Activated T-helper 2 cell treated with anti-CD3 and anti-CD28 coated beads, Interferon-gamma antibody, Interleukin-2, Interleukin-4, amounts not matched to agents 10 μg/mL and 5 μg/mL and 100 μg/mL, durations not matched to agents 14 hours and 24 hours and 36 hours (primary cell): Measurements from ENCODE around the gene MT1F. TPM values are rescaled to one million over a fixed set of nuclear protein-coding genes. Genes with fewer than 3 reads are reported as not detected.

Source experiments
- DNase-seq: peaks from one replicate; pipeline ENCODE4 v3.0.0; 2021; ENCODE audit warnings: low spot score
- H3K27ac Mint-ChIP-seq: one replicate; pipeline ENCODE4 v1.8.0; 2021; ENCODE audit warnings: mixed read lengths
- H3K27me3 Mint-ChIP-seq: one replicate; pipeline ENCODE4 v1.8.0; 2021; ENCODE audit warnings: low read depth, mixed read lengths
- H3K36me3 Mint-ChIP-seq: one replicate; pipeline ENCODE4 v1.8.0; 2021; ENCODE audit warnings: low read depth, mixed read lengths
- H3K4me1 Mint-ChIP-seq: one replicate; pipeline ENCODE4 v1.8.0; 2021; ENCODE audit warnings: low read depth, mixed read lengths
- H3K4me3 Mint-ChIP-seq: one replicate; pipeline ENCODE4 v1.8.0; 2021; ENCODE audit warnings: low read depth, mild to moderate bottlenecking, moderate library complexity, mixed read lengths
- H3K9me3 Mint-ChIP-seq: one replicate; pipeline ENCODE4 v1.8.0; 2021; ENCODE audit warnings: mixed read lengths
- intact Hi-C: fragments of 100-400 bp; cut with micrococcal nuclease; formaldehyde crosslinking; loops from one replicate; pipeline ENCODE4 v1.15.1; 2023
- total RNA-seq: library from RNA; stranded (reverse); gene quantifications from 2 replicates; pipeline ENCODE4 v1.2.3, GENCODE V29; 2022

Gene MT1F
- total RNA-seq, 1 donor from 2014 or later = 6.4 TPM

GRCh38 chr16:56630134-56630533 lies 27.6 kb upstream of the MT1F start:
- H3K27me3 Mint-ChIP-seq = peaks cover 46% of the 10 kb centered on the region
- peaks cover 28% of the 10 kb centered on the region for H3K4me1 Mint-ChIP-seq
- no peak overlapping the region for H3K27ac Mint-ChIP-seq
- intact Hi-C loops = loop anchor here (5.0 kb wide), 1 partner anchor 37 kb away; the partner anchor contains the start of genes MT1G and MT1H
- no peak overlapping the region for H3K4me3 Mint-ChIP-seq
- DNase-seq = no peak
- H3K36me3 Mint-ChIP-seq = peaks cover 4% of the 10 kb centered on the region
- no peaks in the 10 kb centered on the region for H3K9me3 Mint-ChIP-seq

- no peaks in the 10 kb centered on the region for H3K9me3 Mint-ChIP-seq
- no peak overlapping the region for H3K4me3 Mint-ChIP-seq
- H3K36me3 Mint-ChIP-seq = peaks cover 3% of the 10 kb centered on the region
- DNase-seq = no peak
- H3K27me3 Mint-ChIP-seq = peaks cover 53% of the 10 kb centered on the region
- peaks cover 23% of the 10 kb centered on the region for H3K4me1 Mint-ChIP-seq
- intact Hi-C loops = loop anchor here (5.0 kb wide), 1 partner anchor 36 kb away; the partner anchor contains the start of genes MT1G and MT1H
- H3K27ac Mint-ChIP-seq = no peak overlapping the region
Measured at GRCh38 chr16:56631197-56631596, 26.6 kb upstream of the MT1F start.

GRCh38 chr16:56631832-56632155 lies 26.0 kb upstream of the MT1F start:
- DNase-seq = no peak
- peaks cover 3% of the 10 kb centered on the region for H3K36me3 Mint-ChIP-seq
- intact Hi-C loops = loop anchor here (5.0 kb wide), 1 partner anchor 36 kb away; the partner anchor contains the start of genes MT1G and MT1H
- no peaks in the 10 kb centered on the region for H3K9me3 Mint-ChIP-seq
- no peak overlapping the region for H3K27ac Mint-ChIP-seq
- peak overlapping the region; percentile 54 for H3K4me3 Mint-ChIP-seq
- peaks cover 59% of the 10 kb centered on the region for H3K27me3 Mint-ChIP-seq
- H3K4me1 Mint-ChIP-seq = peaks cover 23% of the 10 kb centered on the region

DNA sequence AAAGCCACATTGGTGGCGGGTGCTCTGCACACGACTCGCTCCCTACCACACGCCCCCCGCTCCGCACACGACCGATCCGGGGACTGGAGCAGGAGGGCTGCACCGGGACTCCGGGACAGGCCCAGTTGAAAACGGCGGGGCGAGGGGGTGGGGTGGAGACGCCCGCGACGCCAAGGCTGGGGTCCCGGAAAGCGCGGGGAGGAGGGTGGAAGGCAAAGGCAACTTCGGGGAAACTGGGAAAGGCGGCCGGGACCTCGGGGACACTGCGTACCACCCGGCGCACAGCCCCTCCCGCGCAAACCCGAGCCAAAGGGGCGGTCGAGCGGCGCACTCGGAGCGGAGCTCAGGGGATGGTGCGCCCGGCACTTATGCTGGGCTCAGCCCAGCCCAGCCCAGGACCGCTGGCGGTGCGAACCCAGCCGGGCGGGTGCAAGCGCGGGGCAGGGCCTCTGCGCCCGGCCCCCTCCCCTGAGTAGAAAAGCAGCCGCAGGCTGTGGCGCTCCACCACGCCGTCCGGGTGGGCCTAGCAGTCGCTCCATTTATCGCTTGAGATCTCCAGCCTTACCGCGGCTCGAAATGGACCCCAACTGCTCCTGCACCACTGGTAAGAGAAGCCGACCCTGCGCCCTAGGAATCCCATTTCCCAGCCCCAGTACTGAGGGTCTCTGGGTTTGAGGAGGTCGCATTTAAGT lies 25.5 kb upstream of the MT1F start, which contains the start of gene MT1M:
Gene MT1M (plus strand): TSS at position 504 of the 692 bp plus-strand sequence. CDS start 73 bp downstream, at position 577.
- DNase-seq = no peak
- no peak within 1 kb of the TSS for H3K27ac Mint-ChIP-seq
- H3K9me3 Mint-ChIP-seq = no peaks in the 10 kb centered on the region
- peak within 1 kb of the TSS; percentile 62 for H3K4me3 Mint-ChIP-seq
- peaks cover 64% of the 10 kb centered on the region for H3K27me3 Mint-ChIP-seq
- H3K36me3 Mint-ChIP-seq = no peaks in the 10 kb centered on the region
- H3K4me1 Mint-ChIP-seq = peaks cover 23% of the 10 kb centered on the region
- intact Hi-C loops = loop anchor here (5.0 kb wide), 1 partner anchor 35 kb away; the partner anchor contains the start of genes MT1G and MT1H

- intact Hi-C loops = loop anchor here (5.0 kb wide), 1 partner anchor 34 kb away; the partner anchor contains the start of genes MT1G and MT1H
- peak overlapping the region; percentile 62 for H3K4me3 Mint-ChIP-seq
- peaks cover 28% of the 10 kb centered on the region for H3K4me1 Mint-ChIP-seq
- no peaks in the 10 kb centered on the region for H3K9me3 Mint-ChIP-seq
- H3K36me3 Mint-ChIP-seq = no peaks in the 10 kb centered on the region
- H3K27ac Mint-ChIP-seq = no peak overlapping the region
- peaks cover 70% of the 10 kb centered on the region for H3K27me3 Mint-ChIP-seq
- DNase-seq = no peak
Measured at GRCh38 chr16:56632848-56633365, 24.9 kb upstream of the MT1F start.

DNA sequence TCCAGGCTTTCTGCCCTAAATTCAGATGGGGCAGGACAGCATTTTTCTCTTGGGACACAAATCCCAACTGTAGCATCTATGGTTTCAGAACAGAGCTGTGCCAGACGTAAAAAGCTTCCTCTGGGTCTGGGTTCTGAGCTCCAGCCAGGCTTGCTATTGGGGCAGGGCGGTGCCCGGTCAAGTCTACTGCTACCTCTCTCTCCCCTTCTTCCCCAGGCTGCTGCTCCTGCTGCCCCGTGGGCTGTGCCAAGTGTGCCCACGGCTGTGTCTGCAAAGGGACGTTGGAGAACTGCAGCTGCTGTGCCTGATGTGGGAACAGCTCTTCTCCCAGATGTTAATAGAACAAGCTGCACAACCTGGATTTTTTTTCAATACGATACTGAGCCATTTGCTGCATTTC lies 24.2 kb upstream of the MT1F start:
- intact Hi-C loops = loop anchor here (5.0 kb wide), 1 partner anchor 34 kb away; the partner anchor contains the start of genes MT1G and MT1H
- H3K4me1 Mint-ChIP-seq = peaks cover 31% of the 10 kb centered on the region

GRCh38 chr16:56634715-56635440 lies 22.9 kb upstream of the MT1F start:
- Mint-ChIP-seq H3K36me3 (no peaks in the 10 kb centered on the region), H3K9me3 (no peaks in the 10 kb centered on the region)

More for the DNA sequence above, 24.2 kb upstream of the MT1F start:
- Mint-ChIP-seq H3K9me3 (no peaks in the 10 kb centered on the region), H3K36me3 (no peaks in the 10 kb centered on the region), H3K4me3 (no peak overlapping the region), H3K27me3 (peaks cover 74% of the 10 kb centered on the region), H3K27ac (no peak overlapping the region)
- no peak for DNase-seq

DNA sequence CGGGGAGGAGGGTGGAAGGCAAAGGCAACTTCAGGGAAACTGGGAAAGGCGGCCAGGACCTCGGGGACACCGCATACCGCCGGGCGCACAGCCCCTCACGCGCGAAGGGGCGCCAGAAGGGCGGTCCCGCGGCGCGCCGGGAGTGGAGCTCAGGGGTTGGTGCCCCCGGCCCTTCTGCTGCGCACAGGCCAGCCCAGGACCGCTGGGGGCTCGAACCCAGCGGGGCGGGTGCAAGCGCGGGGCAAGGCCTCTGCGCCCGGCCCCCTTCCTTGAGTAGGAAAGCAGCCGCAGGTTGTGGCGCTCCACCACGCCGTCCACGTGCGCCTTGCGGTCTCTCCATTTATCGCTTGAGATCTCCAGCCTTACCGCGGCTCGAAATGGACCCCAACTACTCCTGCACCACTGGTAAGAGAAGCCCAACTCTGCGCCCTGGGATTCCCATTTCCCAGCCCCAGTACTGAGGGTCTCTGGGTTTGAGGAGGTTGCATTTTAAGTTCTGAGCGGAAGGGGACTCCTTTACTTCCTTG lies 22.3 kb upstream of the MT1F start:
- intact Hi-C loops = loop anchor here (2.0 kb wide), 1 partner anchor 19 kb away; no protein-coding TSS in a partner anchor
- no peaks in the 10 kb centered on the region for H3K9me3 Mint-ChIP-seq
- peak overlapping the region; percentile 49 for H3K4me3 Mint-ChIP-seq
- DNase-seq = no peak
- H3K4me1 Mint-ChIP-seq = peaks cover 31% of the 10 kb centered on the region
- H3K36me3 Mint-ChIP-seq = no peaks in the 10 kb centered on the region
- H3K27ac Mint-ChIP-seq = no peak overlapping the region
- H3K27me3 Mint-ChIP-seq = peaks cover 87% of the 10 kb centered on the region

More at GRCh38 chr16:56634715-56635440, 22.9 kb upstream of the MT1F start:
- H3K4me3 Mint-ChIP-seq = peak overlapping the region; percentile 65
- H3K27ac Mint-ChIP-seq = no peak overlapping the region
- no peak for DNase-seq
- H3K4me1 Mint-ChIP-seq = peaks cover 33% of the 10 kb centered on the region
- intact Hi-C loops = loop anchor here (2.0 to 5.0 kb wide), 2 partner anchors 18 to 32 kb away; partner anchors contain the start of genes MT1G and MT1H
- H3K27me3 Mint-ChIP-seq = peaks cover 85% of the 10 kb centered on the region

- Mint-ChIP-seq H3K27me3 (peaks cover 83% of the 10 kb centered on the region), H3K9me3 (no peaks in the 10 kb centered on the region), H3K4me1 (peaks cover 29% of the 10 kb centered on the region), H3K36me3 (no peaks in the 10 kb centered on the region), H3K27ac (no peak overlapping the region), H3K4me3 (no peak overlapping the region)
- DNase-seq = no peak
- intact Hi-C loops = no loop called here
Measured at GRCh38 chr16:56636616-56637413, 20.9 kb upstream of the MT1F start.

DNA sequence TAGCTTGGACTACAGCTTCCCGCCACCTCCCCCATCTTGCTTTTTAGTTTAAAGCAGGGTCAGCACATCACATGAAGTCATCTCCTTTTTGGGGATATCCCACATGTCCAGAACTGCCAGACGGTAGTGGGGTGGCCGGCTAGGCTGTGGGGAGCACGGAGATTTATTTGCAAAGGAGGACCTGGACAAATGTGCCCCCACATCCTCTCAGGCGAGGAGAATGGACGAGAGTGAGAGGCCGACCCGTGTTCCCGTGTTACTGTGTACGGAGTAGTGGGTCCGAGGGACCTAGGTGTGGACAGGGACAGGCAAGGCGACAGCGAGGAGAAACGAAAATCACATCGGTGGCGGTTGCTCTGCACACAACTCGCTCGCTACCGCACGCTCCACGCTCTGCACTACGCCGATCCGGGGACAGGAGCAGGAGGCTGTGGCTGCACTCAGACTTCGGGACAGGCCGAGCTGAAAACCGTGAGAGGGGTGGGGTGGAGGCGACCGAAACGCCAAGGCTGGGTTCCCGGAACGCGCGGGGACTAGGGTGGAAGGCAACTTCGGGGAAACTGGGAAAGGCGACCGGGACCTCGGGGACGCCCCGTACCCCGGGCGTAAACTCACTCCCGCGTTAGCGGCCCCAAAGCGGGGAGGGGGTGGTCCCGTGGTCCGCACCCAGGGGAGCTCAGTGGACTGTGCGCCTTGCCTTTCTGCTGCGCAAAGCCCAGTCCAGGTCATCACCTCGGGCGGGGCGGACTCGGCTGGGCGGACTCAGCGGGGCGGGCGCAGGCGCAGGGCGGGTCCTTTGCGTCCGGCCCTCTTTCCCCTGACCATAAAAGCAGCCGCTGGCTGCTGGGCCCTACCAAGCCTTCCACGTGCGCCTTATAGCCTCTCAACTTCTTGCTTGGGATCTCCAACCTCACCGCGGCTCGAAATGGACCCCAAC lies 19.7 kb upstream of the MT1F start, which contains the start of gene MT1A:
Gene MT1A (plus strand): TSS at position 853 of the 937 bp plus-strand sequence. CDS start 73 bp downstream, at position 926.
- Mint-ChIP-seq H3K4me3 (peak within 1 kb of the TSS; percentile 70), H3K4me1 (peaks cover 34% of the 10 kb centered on the region), H3K27ac (no peak within 1 kb of the TSS), H3K27me3 (peaks cover 75% of the 10 kb centered on the region), H3K9me3 (no peaks in the 10 kb centered on the region), H3K36me3 (no peaks in the 10 kb centered on the region)
- intact Hi-C loops = no loop called here
- DNase-seq = no peak

- Mint-ChIP-seq H3K27me3 (peaks cover 65% of the 10 kb centered on the region), H3K4me3 (no peak overlapping the region), H3K4me1 (peaks cover 42% of the 10 kb centered on the region), H3K9me3 (no peaks in the 10 kb centered on the region), H3K36me3 (no peaks in the 10 kb centered on the region), H3K27ac (no peak overlapping the region)
- no peak for DNase-seq
- intact Hi-C loops = no loop called here
Measured at GRCh38 chr16:56639045-56639444, 18.7 kb upstream of the MT1F start.
